GM19238 (cell line): ENCODE results near the gene SERTAD3.
A peak's percentile ranks its signal among the peaks of the same experiment; 100 is the strongest.
"Not testable (repeated sequence)": the region's sequence is repeated elsewhere in the genome, so short reads cannot be mapped to it uniquely, and the experiment has no call there.

Experiments
- DNase-seq: peaks from one replicate; pipeline ENCODE4 v3.0.0; 2011; ENCODE audit warnings: low spot score; ENCODE audit not compliant: insufficient read length

Gene SERTAD3

GRCh38 chr19:40458597-40458974 lies 14.5 kb upstream of the SERTAD3 start:
- no peak for DNase-seq

GRCh38 chr19:40457953-40458596 lies 13.9 kb upstream of the SERTAD3 start:
- no peak for DNase-seq

- DNase-seq: no peak
These were observed 12.9 kb upstream of the SERTAD3 start for GRCh38 chr19:40457048-40457447.

GRCh38 chr19:40453943-40454342 lies 9.8 kb upstream of the SERTAD3 start:
- not testable (repeated sequence) for DNase-seq

- no peak for DNase-seq
These were observed 9.1 kb upstream of the SERTAD3 start for GRCh38 chr19:40453151-40453735.

GRCh38 chr19:40452016-40452415 lies 7.9 kb upstream of the SERTAD3 start:
- DNase-seq: no peak

GRCh38 chr19:40450664-40451063 lies 6.5 kb upstream of the SERTAD3 start:
- no peak for DNase-seq

- DNase-seq: no peak
These were observed 5.4 kb upstream of the SERTAD3 start for GRCh38 chr19:40449506-40449905.

GRCh38 chr19:40446263-40446784 lies 2.2 kb upstream of the SERTAD3 start:
- no peak for DNase-seq

GRCh38 chr19:40445780-40446262 lies 1.7 kb upstream of the SERTAD3 start:
- DNase-seq: no peak

GRCh38 chr19:40444825-40445312 lies 734 bp upstream of the SERTAD3 start:
- no peak for DNase-seq

GRCh38 chr19:40443131-40443999 lies 770 bp downstream of the SERTAD3 start:
- DNase-seq: peak; percentile 96

GRCh38 chr19:40442328-40443130 lies 1.6 kb downstream of the SERTAD3 start:
- no peak for DNase-seq

- DNase-seq: no peak
These were observed 2.3 kb downstream of the SERTAD3 start for GRCh38 chr19:40441719-40442253.

- DNase-seq: no peak
These were observed 5.9 kb downstream of the SERTAD3 start for GRCh38 chr19:40438284-40438683.

- DNase-seq: peak; percentile 86
These were observed 10.5 kb downstream of the SERTAD3 start for GRCh38 chr19:40433391-40434216.

- not testable (repeated sequence) for DNase-seq
These were observed 11.4 kb downstream of the SERTAD3 start for GRCh38 chr19:40432760-40433159.

- no peak for DNase-seq
These were observed 12.4 kb downstream of the SERTAD3 start for GRCh38 chr19:40431698-40432097.

GRCh38 chr19:40430242-40430641 lies 13.9 kb downstream of the SERTAD3 start:
- DNase-seq: not testable (repeated sequence)

- not testable (repeated sequence) for DNase-seq
These were observed 15.9 kb downstream of the SERTAD3 start for GRCh38 chr19:40428197-40428596.
